Measurements from ENCODE around the gene TMEM108.
"Not testable (repeated sequence)": the region's sequence is repeated elsewhere in the genome, so short reads cannot be mapped to it uniquely, and the experiment has no call there.

Gene TMEM108

DNA sequence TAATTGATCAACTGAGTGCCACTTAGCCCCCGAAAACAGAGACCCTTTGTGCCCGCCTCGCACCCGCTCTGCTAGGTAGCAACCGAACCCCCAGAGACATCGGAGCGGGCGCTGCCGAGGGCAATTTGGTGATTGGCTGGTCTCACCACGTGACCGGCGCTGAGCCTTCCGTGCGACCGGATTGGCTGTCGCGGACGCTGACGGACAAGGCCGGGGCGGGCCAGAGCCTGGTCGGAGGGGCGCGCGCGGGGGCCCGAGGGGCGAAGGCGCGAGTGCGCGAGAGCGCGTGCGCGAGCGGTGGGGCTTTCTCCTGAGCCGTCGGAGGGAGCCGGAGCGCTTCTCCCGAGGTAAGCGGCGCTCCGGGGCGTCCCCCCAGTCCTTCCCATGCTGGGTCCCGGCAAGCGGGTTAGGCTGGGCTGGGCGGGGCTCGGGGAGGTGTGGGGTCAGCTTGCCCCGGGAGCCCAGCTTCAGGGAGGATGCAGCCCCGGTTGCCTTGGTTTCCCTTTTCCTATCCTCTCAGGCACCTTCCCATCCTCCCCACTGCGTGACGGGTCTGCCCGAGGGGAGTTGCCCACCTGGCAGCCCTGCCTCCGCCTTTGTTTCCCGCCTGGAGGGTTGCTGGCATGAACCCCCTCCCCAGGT lies at the start of gene TMEM108:
Gene TMEM108 (plus strand): TSS at position 303 of the 642 bp plus-strand sequence.
- peak; percentile 15 for DNase-seq

GRCh38 chr3:132995971-132996370 lies 42.2 kb upstream of the TMEM108 start:
- DNase-seq: no peak

DNA sequence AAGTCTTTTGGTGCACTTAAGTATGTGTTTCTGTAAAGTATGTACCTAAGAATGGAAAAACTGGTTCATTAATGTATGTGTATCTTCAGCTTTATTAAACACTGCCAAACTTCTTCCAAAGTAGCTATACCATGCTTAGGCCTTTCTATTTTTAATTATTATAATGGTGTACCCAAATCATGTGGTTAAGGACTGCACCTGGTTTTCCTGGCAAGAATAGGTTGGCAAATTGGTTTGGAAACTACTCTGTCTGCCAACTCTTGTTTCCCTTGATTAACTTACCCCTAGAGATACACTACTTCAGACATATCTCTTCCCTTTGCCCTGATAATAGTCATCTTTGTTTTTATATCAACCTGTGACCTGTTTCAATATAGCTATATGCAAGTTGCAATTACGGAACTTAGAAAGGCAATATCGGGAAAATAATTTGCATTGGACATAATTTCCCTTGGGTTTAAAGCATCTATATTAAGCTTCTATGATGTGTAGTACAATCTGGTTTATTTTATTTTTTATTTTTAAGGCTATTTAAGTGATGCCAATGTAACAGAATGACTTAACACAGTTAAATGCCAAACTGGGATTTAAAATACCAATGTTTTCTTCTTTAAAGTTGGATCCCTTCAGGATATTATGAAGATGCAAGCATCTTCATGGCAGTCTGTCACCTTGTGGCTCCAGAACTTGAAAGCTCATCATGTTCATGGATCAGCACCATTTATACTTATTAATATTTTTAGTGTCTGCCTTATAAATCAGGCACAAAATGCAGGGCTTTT lies 40.6 kb upstream of the TMEM108 start:
- no peak for DNase-seq

GRCh38 chr3:133005032-133005431 lies 33.2 kb upstream of the TMEM108 start:
- not testable (repeated sequence) for DNase-seq

DNA sequence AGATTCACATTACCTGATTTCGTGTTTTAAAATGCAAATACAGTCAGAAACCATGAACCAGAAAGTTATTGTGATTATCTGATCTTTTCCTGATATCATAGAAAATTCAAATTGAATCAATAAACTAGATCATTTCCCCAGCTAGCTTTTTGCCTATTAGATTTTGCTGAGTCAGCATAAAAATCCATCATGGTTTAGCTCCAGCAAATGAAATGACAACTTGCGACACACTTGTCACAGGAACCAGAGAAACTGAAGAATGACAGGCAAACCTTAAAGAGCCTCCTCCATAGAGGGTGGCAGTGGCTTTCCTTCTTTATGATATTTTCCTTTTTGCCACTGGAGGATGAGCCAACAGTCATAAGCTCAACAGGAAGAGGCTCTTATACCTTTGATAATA lies 30.6 kb upstream of the TMEM108 start:
- no peak for DNase-seq

DNA sequence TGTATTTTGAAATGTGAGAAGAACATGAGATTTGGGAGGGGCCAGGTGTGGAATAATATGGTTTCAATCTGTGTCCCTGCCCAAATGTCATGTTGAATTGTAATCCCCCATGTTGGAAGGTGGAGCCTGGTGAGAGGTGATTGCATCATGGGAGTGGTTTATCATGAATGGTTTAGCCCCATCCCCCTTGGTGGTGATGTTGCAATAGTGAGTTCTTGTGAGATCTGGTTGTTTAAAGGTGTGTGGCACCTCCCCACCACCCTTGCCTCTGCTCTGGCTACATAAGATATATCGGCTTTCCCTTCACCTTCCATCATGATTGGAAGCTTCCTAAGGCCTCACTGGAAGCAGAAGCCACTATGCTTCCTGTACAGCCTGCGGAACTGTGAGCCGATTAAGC lies 23.9 kb upstream of the TMEM108 start:
- DNase-seq: no peak

- DNase-seq: not testable (repeated sequence)
Observed at GRCh38 chr3:133015573-133015972, 22.6 kb upstream of the TMEM108 start.

DNA sequence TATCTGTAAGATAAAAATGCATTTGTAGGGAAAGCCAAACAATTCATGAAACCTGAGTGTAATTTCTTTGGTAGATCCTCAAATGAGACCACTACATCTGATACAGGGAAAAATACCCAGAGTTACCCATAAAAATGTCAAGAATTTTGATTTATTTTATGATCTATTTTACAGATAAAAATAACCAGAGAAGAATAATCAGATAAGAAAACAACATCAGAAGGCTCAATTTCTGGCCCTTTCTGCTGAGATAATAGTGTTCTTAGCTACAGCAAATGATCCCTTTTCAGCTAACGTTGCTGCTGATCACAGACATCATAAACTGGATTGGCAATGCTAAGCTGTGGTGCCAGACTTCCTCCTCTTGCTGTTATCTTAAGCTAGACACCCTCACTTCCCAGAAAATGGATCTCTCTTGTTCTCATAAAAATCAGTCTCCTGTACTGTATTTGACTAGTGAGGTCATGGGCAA lies 21.3 kb upstream of the TMEM108 start:
- no peak for DNase-seq

GRCh38 chr3:133018921-133019320 lies 19.3 kb upstream of the TMEM108 start:
- DNase-seq: no peak

- no peak for DNase-seq
Observed at GRCh38 chr3:133021206-133021605, 17.0 kb upstream of the TMEM108 start.

DNA sequence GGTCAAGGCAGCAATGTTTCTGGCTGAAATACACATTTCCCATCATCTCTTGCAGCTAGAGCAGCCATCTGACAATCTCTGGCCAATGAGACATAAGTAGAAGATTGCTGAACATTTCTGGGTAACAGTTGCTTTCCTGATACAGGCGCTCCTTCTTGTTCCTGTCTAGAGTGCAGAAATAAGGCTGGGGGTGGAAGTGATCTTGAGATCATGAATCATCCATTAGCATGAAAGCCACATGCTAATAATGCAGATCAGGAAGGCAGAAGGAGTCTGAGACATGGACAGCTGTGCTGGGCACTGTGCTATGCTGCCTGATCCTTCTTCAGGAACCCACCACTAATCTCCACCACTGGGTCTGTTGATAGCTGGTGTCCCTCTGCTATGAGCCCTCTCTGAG lies 14.8 kb upstream of the TMEM108 start:
- no peak for DNase-seq

- DNase-seq: no peak
Observed at GRCh38 chr3:133025546-133025945, 12.6 kb upstream of the TMEM108 start.

GRCh38 chr3:133032301-133032700 lies 5.9 kb upstream of the TMEM108 start:
- no peak for DNase-seq

DNA sequence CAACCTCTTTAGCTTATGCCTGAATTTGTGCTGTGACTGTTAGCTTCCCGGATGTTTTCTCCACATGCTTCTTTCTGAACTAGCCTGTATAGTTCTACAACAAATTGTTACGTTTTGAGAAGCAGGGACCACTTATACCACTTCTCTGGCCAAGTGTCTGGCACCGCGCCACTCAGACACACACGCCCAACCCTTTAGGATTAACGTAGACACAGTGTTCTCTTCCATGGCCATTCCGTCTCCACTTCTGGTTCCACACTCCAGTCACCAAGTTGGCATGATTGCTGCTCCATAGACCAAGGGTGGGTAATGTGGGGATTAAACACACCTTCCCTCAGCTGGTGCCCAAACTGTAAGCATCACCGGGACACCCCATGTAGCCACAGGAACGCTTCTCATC lies 755 bp upstream of the TMEM108 start:
- DNase-seq: no peak

DNA sequence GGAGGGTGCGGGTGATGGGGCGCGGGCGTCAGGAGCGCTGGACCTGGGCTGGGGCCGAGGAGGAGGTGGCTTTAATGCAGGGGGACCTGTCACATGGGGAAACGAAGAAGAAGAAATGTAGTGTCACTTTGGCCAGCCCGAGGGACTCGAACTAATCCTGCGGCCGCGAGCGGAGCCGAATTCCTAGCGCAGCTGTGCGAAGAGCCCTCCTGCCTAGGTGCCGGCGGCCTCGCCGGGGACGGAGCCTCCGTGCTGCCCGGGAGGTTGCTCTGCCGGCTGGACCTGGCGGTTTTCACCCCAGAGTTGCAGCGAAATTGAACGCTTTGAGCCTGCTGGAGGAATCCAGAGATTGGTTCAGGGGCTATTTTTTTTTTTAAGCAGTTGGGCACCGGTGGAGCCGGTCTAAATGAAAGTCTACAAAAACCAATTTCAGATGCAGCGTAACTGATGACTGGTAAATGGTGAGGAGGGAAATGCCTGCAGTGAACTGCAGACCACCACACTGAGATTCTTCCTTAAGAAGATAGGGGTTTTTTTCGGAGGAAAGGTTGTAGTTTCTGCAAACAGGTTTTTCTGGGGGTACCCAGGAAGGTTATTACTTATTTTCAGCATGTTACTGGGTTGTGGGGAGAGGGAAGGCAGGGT lies 662 bp downstream of the TMEM108 start:
- no peak for DNase-seq

DNA sequence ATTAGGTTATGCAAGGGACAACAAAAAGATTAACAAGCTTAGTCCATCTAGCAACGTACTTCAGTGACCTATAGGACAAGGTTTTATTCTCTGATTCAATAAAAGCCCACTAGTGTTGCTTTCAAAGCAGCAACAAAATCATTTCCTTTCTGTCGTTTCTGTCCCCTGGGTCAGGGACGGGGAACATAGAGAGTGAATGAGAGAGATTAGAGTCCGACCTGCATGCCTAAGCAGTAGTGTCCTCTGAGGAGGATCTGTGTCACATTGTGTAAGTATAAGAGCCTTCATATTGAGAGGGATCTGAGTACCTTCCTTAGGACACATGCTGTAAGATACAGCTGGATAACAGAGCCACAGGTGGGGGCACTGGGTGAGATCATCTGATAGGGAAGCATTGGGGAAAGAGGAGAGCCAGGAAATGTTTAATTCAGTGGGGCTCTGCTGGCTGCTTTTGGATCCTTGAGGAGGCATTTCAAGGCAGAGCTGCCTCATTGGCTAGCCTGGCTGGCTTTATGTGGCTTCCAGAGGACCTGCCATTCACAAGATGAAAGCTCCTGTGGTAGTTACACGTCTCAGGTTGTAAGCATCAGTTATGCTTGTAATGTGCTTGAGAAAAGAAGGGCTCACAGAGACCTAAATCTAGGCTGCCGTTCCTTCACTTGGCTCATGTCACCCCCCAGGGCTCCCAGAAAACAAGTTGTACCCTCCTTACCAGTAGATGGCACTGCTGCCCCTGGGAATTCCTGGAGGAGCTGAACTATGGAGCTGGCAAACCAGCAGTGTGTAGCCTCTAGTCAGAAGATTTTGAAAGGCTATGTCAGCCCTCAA lies 2.7 kb downstream of the TMEM108 start:
- peak; percentile 16 for DNase-seq

DNA sequence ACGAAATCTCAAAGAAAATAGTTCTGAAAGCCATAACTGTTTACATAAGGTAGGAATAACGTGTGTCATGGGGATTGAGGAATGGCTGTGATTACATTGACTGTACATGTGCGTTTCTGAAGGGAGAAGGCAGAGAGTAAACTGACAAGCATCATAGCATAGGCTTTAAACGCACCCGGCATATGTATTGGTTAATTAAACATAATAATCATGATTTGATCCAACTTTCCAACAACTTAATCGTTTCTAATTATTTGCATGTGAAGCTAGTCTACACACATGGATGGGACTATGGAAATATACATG lies 3.3 kb downstream of the TMEM108 start:
- no peak for DNase-seq

DNA sequence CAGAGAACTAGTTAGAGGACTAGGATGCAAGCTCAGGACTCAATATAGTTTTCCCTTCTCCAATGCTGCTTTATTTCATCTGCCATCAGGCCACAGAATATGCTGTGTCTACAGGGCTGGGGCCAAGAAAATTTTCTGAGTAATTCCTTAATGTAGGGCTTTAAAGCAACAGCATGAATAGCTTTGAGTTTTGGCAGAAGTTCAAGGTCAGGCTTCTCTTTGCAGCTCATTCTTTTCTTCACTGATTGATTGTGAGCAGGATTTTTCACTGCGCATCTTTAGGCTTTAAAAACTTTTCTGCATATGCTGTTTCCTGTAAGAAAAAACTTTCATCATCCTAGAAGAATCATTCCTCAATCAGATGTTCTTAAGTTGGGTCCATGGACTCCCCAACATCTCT lies 4.6 kb downstream of the TMEM108 start:
- no peak for DNase-seq

DNA sequence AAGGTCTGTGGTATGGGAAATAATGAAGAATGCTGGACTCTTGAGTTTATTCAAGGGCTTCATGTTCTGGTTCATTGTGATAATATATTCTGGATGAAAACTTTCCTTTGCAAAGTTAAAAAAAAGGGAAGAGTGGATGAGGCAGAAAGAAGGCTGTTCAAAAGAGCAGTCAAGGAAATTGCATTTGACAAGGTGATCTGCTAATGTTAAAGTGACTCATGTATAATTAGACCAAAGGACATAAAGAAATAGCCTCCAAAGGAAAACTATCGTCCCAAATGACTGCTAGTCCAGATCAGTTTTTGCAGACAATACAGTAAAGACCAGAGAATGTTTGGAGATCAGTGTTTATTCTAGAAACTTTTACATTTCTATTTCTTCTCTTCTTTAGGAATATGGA lies 9.8 kb downstream of the TMEM108 start:
- DNase-seq: no peak

- DNase-seq: no peak
Observed at GRCh38 chr3:133049491-133049890, 11.3 kb downstream of the TMEM108 start.

DNA sequence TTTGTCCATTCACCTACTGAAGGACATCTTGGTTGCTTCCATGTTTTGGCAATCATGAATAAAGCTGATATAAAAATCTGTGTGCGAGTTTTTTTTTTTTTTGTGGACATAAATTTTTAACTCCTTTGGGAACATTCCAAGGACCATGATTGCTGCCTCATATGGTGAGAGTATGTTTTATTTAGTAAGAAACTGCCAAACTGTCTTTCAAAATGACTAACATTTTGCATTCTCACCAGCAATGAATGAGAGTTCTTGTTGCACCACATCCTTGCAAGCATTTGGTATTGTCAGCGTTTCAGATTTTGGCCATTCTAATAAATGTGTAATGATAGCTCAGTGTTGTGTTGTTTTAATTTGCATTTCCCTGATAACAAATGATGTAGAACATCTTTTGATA lies 12.7 kb downstream of the TMEM108 start:
- DNase-seq: no peak

- no peak for DNase-seq
Observed at GRCh38 chr3:133053532-133053931, 15.3 kb downstream of the TMEM108 start.

DNA sequence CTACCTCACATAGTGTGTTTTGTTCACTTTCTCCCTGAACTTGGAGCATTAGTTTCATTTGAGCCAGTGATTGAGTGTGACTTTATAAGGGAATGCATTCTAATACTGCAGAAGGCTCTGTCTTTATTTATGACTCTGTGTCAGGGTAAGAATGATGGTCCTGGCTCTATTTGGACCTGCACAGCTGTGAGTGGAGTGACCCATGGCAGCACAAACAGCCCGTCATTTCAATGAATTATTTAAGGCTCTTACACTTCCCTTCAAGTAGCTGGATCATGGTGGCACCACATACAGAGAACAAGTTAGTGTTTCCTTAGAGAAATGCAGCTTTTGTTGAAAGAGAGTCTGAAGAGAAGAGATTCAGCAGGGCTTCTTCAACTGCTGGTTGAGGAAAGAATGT lies 16.4 kb downstream of the TMEM108 start:
- DNase-seq: no peak
